GM18907 (cell line): ENCODE results near the gene PI4K2A.

Experiments
- ATAC-seq: cut with Tn5 transposase; IDR thresholded peaks from one replicate; pipeline ENCODE4 v1.9.1; 2021; ENCODE audit warnings: mild to moderate bottlenecking, moderate library complexity; ENCODE audit not compliant: unreplicated experiment

Gene PI4K2A

GRCh38 chr10:97703398-97704067 is 63.1 kb downstream of the PI4K2A start:
- no peak for ATAC-seq

- no peak for ATAC-seq
These were observed 63.9 kb downstream of the PI4K2A start for GRCh38 chr10:97704341-97704740.

DNA sequence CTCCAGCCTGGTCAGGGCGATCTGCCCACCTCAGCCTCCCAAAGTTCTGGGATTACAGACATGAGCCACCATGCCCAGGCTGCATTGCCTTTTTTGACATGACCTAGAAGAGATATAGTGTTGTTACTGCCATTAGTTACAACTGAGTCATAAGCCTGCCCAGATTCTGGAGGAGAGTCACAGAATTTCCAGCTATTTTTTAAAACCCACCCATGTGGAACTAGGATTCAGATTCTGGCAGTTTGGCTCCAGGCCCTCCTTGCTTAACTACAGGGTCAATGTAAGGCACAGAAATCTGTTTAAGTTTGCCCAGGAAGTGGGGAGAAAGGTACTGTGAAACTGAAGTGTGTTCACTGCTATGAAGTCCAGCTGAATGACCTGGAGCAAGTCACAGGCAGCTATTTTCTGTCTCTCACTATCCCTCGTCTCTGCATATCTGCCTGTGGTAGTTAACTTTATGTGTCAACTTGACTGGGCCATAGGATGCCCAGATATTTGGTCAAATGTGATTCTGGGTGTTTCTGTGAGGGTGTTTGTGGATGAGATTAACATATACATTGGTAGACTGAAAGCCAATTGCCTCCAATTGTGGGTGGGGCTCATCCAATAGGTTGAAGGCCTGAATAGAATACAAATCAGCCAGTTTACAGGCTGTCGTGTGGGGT is 64.7 kb downstream of the PI4K2A start:
- no peak for ATAC-seq

- ATAC-seq: no peak
These were observed 66.8 kb downstream of the PI4K2A start for GRCh38 chr10:97707134-97707861.

DNA sequence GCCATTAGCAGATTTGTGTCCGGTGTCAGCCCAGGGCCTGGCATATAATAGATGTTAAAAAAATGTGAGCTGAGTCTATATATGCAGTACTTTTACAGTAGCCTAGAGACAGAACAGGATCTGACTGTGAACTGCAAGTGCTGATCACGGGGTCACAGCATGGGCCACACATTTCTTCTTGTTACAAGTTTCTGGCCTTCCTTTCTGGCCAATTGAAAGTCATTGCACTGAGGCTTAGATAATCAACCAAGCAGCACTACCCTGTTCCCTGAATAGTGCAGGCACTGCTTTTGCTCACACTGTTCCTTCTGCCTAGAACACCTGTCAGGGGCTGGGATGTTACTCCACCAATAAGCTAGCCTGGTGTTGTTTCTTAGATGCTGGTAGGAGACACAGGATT is 67.7 kb downstream of the PI4K2A start:
- no peak for ATAC-seq

DNA sequence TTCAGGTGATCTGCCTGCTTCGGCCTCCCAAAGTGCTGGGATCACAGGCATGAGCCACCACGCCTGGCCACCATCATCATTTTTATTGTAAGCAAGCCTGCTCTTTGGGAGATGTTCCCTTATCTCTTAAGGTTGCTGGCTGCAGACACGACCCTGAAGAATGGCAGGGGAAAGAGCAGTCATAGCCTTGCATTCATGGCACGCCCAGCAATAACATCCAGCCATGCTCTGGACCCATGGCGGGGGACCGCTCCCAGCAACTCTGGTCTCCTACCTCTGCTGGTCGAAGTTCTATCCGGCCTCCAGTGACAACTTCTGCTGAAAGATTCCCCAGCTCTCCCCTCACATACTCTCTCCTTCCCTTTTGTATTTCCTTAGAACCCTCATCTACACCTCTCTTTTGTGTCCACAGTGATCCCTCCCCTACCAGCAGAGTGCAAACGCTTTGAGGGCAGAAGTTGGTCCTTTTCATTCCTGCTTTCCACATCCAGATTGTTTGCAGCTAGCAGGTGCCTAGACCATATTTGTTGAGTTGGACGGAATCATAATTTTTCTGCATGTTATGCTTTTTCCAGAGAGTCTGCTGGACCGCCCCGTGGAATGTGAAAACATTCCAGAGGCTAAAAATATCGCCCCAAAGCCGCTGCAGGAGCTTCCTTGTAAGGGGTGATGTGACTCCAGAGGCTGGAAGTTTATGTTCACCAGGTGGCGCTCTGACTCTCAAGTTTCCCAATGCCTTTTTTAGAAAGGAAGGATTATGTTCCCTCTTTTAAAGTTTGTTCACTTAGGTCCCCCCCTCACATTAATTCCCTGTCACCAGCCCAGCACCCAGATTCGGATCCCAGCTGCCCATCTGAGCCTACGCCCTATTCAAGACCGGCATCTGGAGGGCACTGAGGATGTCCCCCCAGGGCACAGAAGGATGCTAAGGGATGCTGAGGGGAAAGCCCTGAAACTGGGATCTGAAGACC is 68.8 kb downstream of the PI4K2A start:
- no peak for ATAC-seq

DNA sequence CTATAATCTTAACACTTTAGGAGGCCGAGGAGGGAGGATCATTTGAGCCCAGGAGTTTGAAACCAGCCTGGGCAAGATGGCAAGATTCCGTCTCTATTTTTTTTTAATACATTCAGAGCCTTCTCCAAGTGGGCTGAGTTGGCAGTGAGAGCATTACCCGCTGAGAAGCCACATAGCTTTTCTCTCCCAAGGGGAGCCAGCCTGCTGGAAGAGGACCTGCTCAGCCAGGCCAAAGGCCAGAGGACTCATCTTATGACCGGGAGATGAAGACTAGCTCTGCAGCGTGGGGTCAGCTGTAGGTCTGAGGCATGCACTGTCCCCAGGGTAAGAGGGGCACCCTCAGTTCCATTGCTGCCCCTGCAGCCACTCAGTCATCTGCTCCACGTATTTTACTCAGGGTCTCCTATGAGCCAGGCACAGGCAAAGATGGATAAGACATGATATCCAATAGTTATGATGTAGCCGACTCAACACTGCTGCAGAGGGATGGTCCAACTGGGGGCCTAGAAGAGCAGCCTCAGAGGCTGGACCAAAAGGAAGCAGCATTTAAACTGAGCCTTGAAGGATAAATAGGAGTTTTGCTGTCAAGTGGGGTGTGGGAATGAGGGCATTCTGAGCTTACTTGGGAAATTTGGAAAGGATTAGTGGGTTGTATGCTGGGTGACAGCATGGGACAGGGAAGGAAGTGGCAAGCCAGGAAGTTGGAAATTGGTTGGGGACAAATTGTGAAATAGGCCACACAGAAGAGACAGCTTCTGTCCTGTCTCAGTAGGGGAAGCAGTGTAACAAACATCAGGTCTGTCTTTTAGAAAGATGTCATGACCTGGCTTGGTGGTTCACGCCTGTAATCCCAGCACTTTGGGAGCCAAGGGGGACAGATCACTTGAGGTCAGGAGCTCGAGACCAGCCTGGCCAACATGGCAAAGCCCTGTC is 71.4 kb downstream of the PI4K2A start:
- no peak for ATAC-seq

GRCh38 chr10:97713339-97713825 is 72.9 kb downstream of the PI4K2A start, which contains the start of gene MARVELD1:
Gene MARVELD1 (plus strand): TSS chr10:97713730. CDS start chr10:97713877, 147 bp downstream.
- ATAC-seq: no peak

DNA sequence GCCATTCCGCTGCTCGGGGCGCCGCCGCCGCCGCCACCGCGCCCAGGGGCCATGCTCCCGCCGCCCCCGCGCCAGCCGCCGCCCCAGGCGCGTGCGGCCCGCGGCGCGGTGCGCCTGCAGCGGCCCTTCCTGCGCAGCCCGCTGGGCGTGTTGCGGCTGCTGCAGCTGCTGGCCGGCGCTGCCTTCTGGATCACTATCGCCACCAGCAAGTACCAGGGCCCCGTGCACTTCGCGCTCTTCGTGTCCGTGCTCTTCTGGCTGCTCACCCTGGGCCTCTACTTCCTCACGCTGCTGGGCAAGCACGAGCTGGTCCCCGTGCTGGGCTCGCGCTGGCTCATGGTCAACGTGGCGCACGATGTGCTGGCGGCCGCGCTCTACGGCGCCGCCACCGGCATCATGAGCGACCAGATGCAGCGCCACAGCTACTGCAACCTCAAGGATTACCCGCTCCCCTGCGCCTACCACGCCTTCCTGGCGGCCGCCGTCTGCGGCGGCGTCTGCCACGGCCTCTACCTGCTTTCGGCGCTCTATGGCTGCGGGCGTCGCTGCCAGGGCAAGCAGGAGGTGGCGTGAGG is 73.4 kb downstream of the PI4K2A start:
- ATAC-seq: peak; percentile 75

- peak; percentile 44 for ATAC-seq
These were observed 74.2 kb downstream of the PI4K2A start for GRCh38 chr10:97714401-97715258.

DNA sequence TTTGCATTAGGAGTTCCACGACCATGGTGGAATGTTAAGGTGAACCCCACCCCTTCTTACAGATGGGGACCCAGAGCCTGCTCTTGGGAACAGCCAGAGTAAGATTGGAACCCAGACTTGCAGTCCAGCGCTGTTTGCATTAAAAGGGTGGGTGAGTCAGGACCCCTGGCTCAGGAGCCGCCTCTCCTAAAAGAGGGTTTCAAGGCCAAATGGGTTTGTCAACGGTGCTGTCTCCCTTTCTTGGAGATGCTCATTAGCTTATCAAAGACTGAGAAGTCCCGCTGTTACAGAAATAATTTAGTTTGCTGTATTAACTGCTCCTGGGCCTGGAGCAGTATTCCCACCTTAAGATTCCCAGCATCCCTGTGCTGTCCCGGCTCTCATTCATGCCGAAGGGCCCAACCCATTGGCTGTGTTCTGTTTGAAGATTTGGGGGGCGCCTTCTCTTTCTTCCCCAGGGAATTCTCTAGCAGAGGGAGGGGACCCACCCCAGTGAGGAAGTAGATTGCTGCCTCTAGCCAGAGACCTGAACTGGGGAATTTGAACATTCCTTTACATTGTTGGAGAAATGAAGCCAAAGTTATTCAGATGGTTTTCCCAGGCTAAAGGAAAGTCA is 74.9 kb downstream of the PI4K2A start:
- ATAC-seq: no peak

- no peak for ATAC-seq
These were observed 77.2 kb downstream of the PI4K2A start for GRCh38 chr10:97717627-97718026.

GRCh38 chr10:97718178-97718577 is 77.7 kb downstream of the PI4K2A start:
- ATAC-seq: no peak

DNA sequence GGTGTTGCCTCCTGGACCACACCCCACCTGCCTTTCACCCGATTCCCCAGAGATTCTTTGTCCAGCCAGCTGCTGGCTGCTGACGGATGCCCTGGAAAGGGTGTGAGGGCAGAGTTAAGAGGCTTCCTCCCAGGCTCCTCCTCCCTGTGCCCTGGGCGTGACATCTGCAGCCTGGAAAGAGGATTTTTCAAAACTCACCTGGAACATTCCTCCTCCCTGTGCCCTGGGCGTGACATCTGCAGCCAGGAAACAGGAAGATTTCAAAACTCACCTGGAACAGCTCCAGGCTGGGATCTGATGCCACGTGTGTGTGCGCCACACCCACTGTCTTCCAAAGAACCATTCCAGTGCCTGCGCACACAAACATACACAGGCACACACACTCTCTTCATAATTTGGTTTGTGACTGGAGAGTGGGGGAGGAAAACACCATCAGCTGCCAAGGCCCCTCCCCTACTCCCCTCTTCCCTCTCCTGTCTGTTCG is 78.2 kb downstream of the PI4K2A start:
- no peak for ATAC-seq

DNA sequence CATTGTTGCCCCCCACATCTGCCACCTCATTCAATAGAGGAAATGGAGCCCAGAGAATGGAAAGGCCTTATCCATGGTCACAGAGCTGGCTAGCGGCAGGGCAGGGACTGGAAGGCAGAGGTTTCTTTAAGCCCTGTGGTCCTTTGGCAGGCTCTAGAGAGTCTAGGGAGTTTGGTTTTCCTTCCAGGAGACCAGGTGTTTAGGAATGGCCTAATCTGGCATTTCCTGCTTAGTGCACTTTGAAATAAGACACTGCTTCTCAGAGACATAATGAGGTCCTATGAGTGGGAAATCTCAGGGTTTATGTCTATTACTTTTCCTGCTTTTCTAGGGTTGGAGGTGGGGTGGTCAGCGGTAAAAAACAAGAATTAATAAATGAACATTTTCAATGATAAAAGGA is 79.1 kb downstream of the PI4K2A start:
- no peak for ATAC-seq

GRCh38 chr10:97721871-97722780 is 81.7 kb downstream of the PI4K2A start:
- ATAC-seq: no peak

DNA sequence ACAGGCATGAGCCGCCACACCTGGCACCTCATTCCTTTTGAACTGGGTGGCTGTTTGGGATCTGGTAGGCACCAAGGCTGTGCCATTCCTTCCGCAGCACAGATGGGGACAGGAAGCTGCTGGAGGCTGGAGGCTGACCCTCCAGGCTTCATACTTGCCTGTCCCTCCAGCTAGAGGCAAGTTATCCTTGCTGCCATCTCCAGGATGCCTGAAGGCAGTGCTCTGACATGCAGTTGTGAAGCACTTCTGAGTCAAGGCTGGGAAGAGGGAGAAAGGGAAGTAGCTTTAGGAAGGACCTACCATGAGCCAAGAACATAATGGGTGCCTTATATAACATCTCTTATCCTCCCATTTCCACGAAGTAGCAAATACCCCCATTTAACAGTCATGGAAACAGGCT is 82.5 kb downstream of the PI4K2A start:
- no peak for ATAC-seq
